Transverse colon (tissue), 4 donors: ENCODE measurements around the gene PCBP2.

ENCODE experiments used
- CTCF ChIP-seq, 5 experiments: fragments of 200-600 bp in 3 of 5; fragments of 450-650 bp in 2 of 5; sonication (generic) in 3 of 5; IDR thresholded peaks; 1 replicate in 2 of 5; 2 replicates in 3 of 5; pipeline ENCODE4 v1.5.1; 2016 to 2017; ENCODE audit warnings: antibody characterized with exemption in 5 of 5, inconsistent platforms in 3 of 5, mild to moderate bottlenecking in 2 of 5, moderate library complexity in 1 of 5
- POLR2AphosphoS5 ChIP-seq, 3 donors: sonication (generic); formaldehyde crosslinking; IDR thresholded peaks; one replicate each; pipeline ENCODE4 v1.6.1; 2016; ENCODE audit warnings: antibody characterized with exemption in 3 of 3

- no peak for TF ChIP-seq CTCF (IDR thresholded peaks at IDR 0.05)
- TF ChIP-seq POLR2AphosphoS5 (IDR thresholded peaks at IDR 0.05): no peak
These were observed 55.1 kb downstream of the PCBP2 start, which contains the start of gene NPFF for GRCh38 chr12:53506881-53507602.
